MCF 10A (cell line): ENCODE measurements around the gene SMARCD1. TPM values are rescaled to one million over a fixed set of nuclear protein-coding genes. Genes with fewer than 3 reads are reported as not detected.
A peak's percentile ranks its signal among the peaks of the same experiment; 100 is the strongest.

Experiments
- BruUV-seq: library from RNA; stranded (reverse); fragments of 400-500 nt; replicated peaks from 2 replicates; lab custom pipeline; 2021; lab: Mats Ljungman, UMichigan
- CTCF ChIA-PET: fragments of 300-600 bp; sonication (Branson Sonifier 250); formaldehyde crosslinking; extraction: SDS; loops from one replicate; lab custom pipeline; 2021; ENCODE audit warnings: antibody characterized with exemption, inconsistent platforms; lab: Yijun Ruan, JAX
- POLR2A ChIA-PET: fragments of 300-600, 350-650 bp; sonication (Branson Sonifier 250); formaldehyde crosslinking; extraction: SDS; loops from one replicate; lab custom pipeline; 2020; ENCODE audit warnings: antibody characterized with exemption, inconsistent platforms; lab: Yijun Ruan, JAX
- DNase-seq: peaks from one replicate; pipeline ENCODE4 v3.0.0-alpha.2; 2018; ENCODE audit not compliant: unreplicated experiment
- H3K27ac Mint-ChIP-seq: one replicate; pipeline ENCODE4 v1.8.0; 2022; ENCODE audit warnings: mild to moderate bottlenecking, low read depth, mixed read lengths; ENCODE audit not compliant: unreplicated experiment
- H3K27me3 Mint-ChIP-seq: one replicate; pipeline ENCODE4 v1.8.0; 2022; ENCODE audit warnings: mixed read lengths; ENCODE audit not compliant: insufficient read depth, unreplicated experiment
- H3K36me3 Mint-ChIP-seq: one replicate; pipeline ENCODE4 v1.8.0; 2022; ENCODE audit warnings: mild to moderate bottlenecking, moderate library complexity, mixed read lengths; ENCODE audit not compliant: insufficient read depth, unreplicated experiment
- H3K4me1 Mint-ChIP-seq: one replicate; pipeline ENCODE4 v1.8.0; 2022; ENCODE audit warnings: mixed read lengths; ENCODE audit not compliant: insufficient read depth, unreplicated experiment
- H3K4me3 Mint-ChIP-seq: one replicate; pipeline ENCODE4 v1.8.0; 2022; ENCODE audit warnings: mild to moderate bottlenecking, moderate library complexity, mixed read lengths; ENCODE audit not compliant: unreplicated experiment
- H3K9me3 Mint-ChIP-seq: one replicate; pipeline ENCODE4 v1.8.0; 2022; ENCODE audit warnings: mixed read lengths; ENCODE audit not compliant: unreplicated experiment
- intact Hi-C: fragments of 100-400 bp; cut with micrococcal nuclease; formaldehyde crosslinking; loops from 2 replicates; pipeline ENCODE4 v1.14.1; 2022
- total RNA-seq: library from RNA; stranded (reverse); gene quantifications from 2 replicates; pipeline ENCODE4 v1.2.3, GENCODE V29; 2022
- TF ChIP-seq, protein P1 (sequence below): fragments of 200-600 bp; IDR thresholded peaks from one replicate; pipeline ENCODE4 v1.8.0; 2022; ENCODE audit warnings: antibody characterized with exemption, mild to moderate bottlenecking; ENCODE audit not compliant: unreplicated experiment

The SMARCD1 gene
- total RNA-seq, 1 experiment from 2014 or later, result 58.7 TPM

DNA sequence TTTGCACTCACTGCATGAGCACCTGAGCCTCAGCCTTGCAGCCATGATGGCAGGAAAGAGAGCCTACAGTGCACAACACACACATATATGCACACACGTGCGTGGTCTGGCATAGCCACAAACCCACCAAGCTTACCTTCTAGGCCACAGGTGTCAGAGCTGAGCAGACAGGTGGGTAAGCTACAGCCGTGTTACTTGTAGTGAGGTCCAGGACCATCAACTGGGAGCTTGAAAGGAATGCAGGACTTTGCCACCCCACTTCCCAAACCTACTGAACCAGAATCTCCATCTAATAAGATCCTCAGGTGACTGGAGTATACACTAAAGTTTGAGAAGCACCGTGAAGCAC is 25.0 kb upstream of the SMARCD1 start:
- Mint-ChIP-seq H3K27me3 (peaks cover 14% of the 10 kb centered on the region), H3K4me3 (no peak overlapping the region), H3K9me3 (no peaks in the 10 kb centered on the region), H3K27ac (no peak overlapping the region), H3K4me1 (peaks cover 23% of the 10 kb centered on the region), H3K36me3 (no peaks in the 10 kb centered on the region)
- ChIA-PET POLR2A (interaction anchor here (1.1 to 1.6 kb wide), 2 partner anchors 10 to 34 kb away, joined by 3 to 4 read pairs; no protein-coding TSS in a partner anchor), CTCF (interaction anchor here (0.6 to 2.3 kb wide), 4 partner anchors 21 to 94 kb away, joined by 3 to 9 read pairs (median 3); no protein-coding TSS in a partner anchor)
- TF ChIP-seq, protein P1, sequence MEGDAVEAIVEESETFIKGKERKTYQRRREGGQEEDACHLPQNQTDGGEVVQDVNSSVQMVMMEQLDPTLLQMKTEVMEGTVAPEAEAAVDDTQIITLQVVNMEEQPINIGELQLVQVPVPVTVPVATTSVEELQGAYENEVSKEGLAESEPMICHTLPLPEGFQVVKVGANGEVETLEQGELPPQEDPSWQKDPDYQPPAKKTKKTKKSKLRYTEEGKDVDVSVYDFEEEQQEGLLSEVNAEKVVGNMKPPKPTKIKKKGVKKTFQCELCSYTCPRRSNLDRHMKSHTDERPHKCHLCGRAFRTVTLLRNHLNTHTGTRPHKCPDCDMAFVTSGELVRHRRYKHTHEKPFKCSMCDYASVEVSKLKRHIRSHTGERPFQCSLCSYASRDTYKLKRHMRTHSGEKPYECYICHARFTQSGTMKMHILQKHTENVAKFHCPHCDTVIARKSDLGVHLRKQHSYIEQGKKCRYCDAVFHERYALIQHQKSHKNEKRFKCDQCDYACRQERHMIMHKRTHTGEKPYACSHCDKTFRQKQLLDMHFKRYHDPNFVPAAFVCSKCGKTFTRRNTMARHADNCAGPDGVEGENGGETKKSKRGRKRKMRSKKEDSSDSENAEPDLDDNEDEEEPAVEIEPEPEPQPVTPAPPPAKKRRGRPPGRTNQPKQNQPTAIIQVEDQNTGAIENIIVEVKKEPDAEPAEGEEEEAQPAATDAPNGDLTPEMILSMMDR, result no peak
- no TSS peak for BruUV-seq
- intact Hi-C loops, result no loop called here
- no peak for DNase-seq

DNA sequence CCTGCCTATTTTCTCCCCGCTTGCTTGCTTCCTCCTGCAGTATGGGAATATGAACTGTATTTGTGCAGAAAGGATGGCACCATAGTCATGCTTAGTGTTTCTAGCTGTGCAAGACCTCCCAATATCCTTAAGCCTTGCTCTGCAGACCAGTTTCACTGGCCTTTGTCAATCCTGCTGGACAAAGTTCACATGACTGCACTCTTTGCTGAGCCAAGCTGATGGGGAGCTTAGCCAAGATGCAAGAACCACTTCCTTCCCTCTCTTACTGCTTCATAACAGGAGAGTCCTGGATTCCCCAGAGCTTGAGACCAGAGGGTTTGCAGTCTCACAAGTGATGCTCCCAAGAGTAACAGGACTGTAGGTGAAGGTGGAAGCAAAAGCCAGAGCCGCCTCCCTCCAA is 24.0 kb upstream of the SMARCD1 start:
- H3K4me1 Mint-ChIP-seq, result peaks cover 16% of the 10 kb centered on the region
- H3K36me3 Mint-ChIP-seq, result no peaks in the 10 kb centered on the region
- intact Hi-C loops, result no loop called here
- POLR2A ChIA-PET, result interaction anchor here (1.6 kb wide), 1 partner anchor 35 kb away, joined by 3 read pairs; no protein-coding TSS in a partner anchor
- no peak overlapping the region for H3K27ac Mint-ChIP-seq
- DNase-seq, result no peak
- H3K9me3 Mint-ChIP-seq, result no peaks in the 10 kb centered on the region
- TF ChIP-seq, protein P1, result no peak
- no TSS peak for BruUV-seq
- CTCF ChIA-PET, result interaction anchor here (0.6 to 2.3 kb wide), 6 partner anchors 8 to 1975 kb away, joined by 3 to 14 read pairs (median 4); no protein-coding TSS in a partner anchor
- no peak overlapping the region for H3K4me3 Mint-ChIP-seq
- H3K27me3 Mint-ChIP-seq, result peaks cover 11% of the 10 kb centered on the region

DNA sequence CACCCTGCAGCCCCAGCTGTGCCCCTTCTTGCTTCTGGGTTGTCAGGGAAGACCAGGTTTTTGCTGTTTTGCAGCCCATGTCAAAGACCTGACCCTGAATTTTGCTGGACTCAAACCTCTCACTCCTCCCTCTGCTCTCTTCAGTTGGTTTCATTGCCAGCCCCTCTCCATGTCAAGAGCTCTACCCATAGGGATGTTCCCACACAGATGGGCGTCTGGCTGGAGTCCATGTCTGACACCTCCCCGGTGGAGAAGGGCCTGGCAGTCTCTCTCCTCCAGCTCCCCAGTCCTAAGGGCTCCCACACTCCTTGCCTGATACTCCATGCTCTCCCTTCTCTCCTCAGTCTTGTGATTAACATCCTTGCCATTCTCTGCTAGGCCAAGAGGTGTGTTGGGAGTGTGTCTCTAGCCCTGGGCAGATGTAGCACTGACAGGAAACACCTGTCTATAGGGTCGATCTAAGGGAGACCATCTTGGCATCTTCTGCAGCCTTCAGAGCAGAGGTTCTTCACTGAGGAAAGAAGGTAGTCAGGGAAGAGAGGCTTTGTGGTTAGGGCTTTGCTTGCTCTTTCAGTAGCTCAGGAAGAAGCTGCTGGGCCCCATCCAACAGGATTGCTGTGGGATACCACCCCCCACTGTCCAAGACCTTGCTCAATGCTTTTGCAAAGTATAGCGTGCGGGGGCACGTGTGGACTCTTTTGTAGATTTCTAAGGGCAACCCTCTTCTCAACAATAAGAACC is 23.0 kb upstream of the SMARCD1 start:
- BruUV-seq, result no TSS peak
- no peak for DNase-seq
- intact Hi-C loops, result no loop called here
- no peaks in the 10 kb centered on the region for H3K9me3 Mint-ChIP-seq
- H3K4me3 Mint-ChIP-seq, result no peak overlapping the region
- TF ChIP-seq, protein P1, result no peak
- no peak overlapping the region for H3K27ac Mint-ChIP-seq
- CTCF ChIA-PET, result interaction anchor here (0.6 to 2.3 kb wide), 9 partner anchors 9 to 1975 kb away, joined by 3 to 14 read pairs (median 4); no protein-coding TSS in a partner anchor
- peaks cover 6% of the 10 kb centered on the region for H3K4me1 Mint-ChIP-seq
- no peaks in the 10 kb centered on the region for H3K36me3 Mint-ChIP-seq
- POLR2A ChIA-PET, result no interaction called here
- H3K27me3 Mint-ChIP-seq, result peaks cover 1% of the 10 kb centered on the region

DNA sequence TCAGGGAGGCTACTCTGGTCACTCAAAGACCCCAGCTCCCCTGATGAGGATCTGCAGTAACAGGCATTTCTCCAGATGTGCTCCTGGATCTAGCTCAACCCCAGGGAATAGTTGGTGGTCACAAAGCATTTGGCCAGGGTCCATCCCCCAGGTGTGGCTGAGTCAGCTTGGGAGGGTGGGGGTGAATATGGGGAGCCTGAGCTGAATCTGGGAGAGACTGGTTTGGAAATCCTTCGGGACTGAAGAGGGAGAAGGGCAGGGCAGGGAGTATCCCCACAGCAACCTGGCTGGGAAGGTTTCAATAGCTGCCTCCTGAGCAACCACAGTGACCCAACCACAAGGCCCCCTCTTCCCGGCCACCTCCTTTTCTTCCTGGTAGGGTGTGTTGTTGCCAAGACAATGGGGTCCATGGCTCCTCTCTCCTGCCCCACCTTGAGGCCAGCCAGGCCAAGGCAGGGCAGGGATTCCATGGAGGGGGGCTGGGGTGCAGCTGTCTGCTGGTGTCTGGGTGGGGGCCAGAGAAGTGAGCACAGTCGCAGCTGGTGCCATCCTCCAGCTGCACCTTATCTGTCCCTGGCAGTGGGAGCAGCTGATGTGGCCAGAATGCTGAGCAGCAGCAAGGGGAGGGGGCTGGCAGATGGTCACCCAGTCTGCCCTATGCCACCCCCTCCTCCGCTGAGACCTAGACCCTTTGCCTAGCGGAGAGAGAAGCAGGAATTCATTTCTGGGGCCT is 22.2 kb upstream of the SMARCD1 start:
- TF ChIP-seq, protein P1, result no peak
- H3K27ac Mint-ChIP-seq, result no peak overlapping the region
- ChIA-PET POLR2A (no interaction called here), CTCF (interaction anchor here (0.6 to 2.3 kb wide), 6 partner anchors 8 to 196 kb away, joined by 3 to 14 read pairs (median 4); partner anchors contain the start of gene COX14)
- DNase-seq, result peak; percentile 36
- no peak overlapping the region for H3K4me3 Mint-ChIP-seq
- H3K36me3 Mint-ChIP-seq, result no peaks in the 10 kb centered on the region
- intact Hi-C loops, result no loop called here
- no TSS peak for BruUV-seq
- peaks cover 4% of the 10 kb centered on the region for H3K4me1 Mint-ChIP-seq
- H3K9me3 Mint-ChIP-seq, result no peaks in the 10 kb centered on the region
- no peaks in the 10 kb centered on the region for H3K27me3 Mint-ChIP-seq
